DOHH2 (cell line): ENCODE data around the gene KCTD17.

Source experiments
- H3F3A ChIP-seq: fragments of 200-600 bp; sonication (generic), shearing (Covaris generic); 2 replicates; pipeline ENCODE4 v1.6.0; 2016; ENCODE audit warnings: antibody characterized with exemption, mild to moderate bottlenecking; ENCODE audit not compliant: control insufficient read depth, insufficient read depth
- H3K27ac ChIP-seq: fragments of 200-600 bp; sonication (generic); 2 replicates; pipeline ENCODE4 v1.5.1; 2014; ENCODE audit warnings: low read depth, mild to moderate bottlenecking, low read length, moderate library complexity
- H3K27me3 ChIP-seq: fragments of 200-600 bp; sonication (generic); 2 replicates; pipeline ENCODE4 v1.6.1; 2014; ENCODE audit warnings: mild to moderate bottlenecking, low read length, mixed read lengths; ENCODE audit not compliant: control insufficient read depth
- H3K36me3 ChIP-seq: fragments of 200-600 bp; sonication (generic); 2 replicates; pipeline ENCODE4 v1.6.1; 2014; ENCODE audit warnings: mild to moderate bottlenecking, low read length, moderate library complexity, mixed read lengths; ENCODE audit not compliant: control insufficient read depth
- H3K4me1 ChIP-seq: fragments of 200-600 bp; sonication (generic); 2 replicates; pipeline ENCODE4 v1.6.1; 2014; ENCODE audit warnings: mild to moderate bottlenecking, low read length, mixed read lengths; ENCODE audit not compliant: control insufficient read depth
- H3K4me2 ChIP-seq: fragments of 200-600 bp; sonication (generic); 2 replicates; pipeline ENCODE4 v1.6.0; 2014; ENCODE audit warnings: mild to moderate bottlenecking, low read length, moderate library complexity
- H3K4me3 ChIP-seq: fragments of 200-600 bp; sonication (generic); 2 replicates; pipeline ENCODE4 v1.5.1; 2014; ENCODE audit warnings: mild to moderate bottlenecking, low read length, mixed read lengths
- H3K79me2 ChIP-seq: fragments of 200-600 bp; sonication (generic); 2 replicates; pipeline ENCODE4 v1.6.1; 2014; ENCODE audit warnings: mild to moderate bottlenecking, low read length, mixed read lengths; ENCODE audit not compliant: control insufficient read depth
- H3K9me2 ChIP-seq: fragments of 200-600 bp; sonication (generic); replicated peaks from 2 replicates; pipeline ENCODE4 v1.6.1; 2014; ENCODE audit warnings: mild to moderate bottlenecking, low read length, mixed read lengths; ENCODE audit not compliant: control insufficient read depth
- H3K9me3 ChIP-seq: fragments of 200-600 bp; sonication (generic); 2 replicates; pipeline ENCODE4 v1.6.1; 2014; ENCODE audit warnings: antibody characterized with exemption, low read length, mixed read lengths; ENCODE audit not compliant: control insufficient read depth, insufficient read depth
- H4K20me1 ChIP-seq: fragments of 200-600 bp; sonication (generic); 2 replicates; pipeline ENCODE4 v1.6.0; 2014; ENCODE audit warnings: low read depth, mild to moderate bottlenecking, antibody characterized with exemption, low read length, moderate library complexity; ENCODE audit not compliant: control insufficient read depth, insufficient read depth
- EZH2phosphoT487 ChIP-seq: fragments of 200-600 bp; sonication (generic); IDR thresholded peaks from 2 replicates; pipeline ENCODE4 v1.6.1; 2017; ENCODE audit warnings: borderline replicate concordance, mild to moderate bottlenecking, antibody characterized with exemption, low read length, moderate library complexity, mixed read lengths
- TF ChIP-seq, protein P1 (sequence below): fragments of 200-600 bp; sonication (generic); IDR thresholded peaks from one replicate; pipeline ENCODE4 v1.5.1; 2014; ENCODE audit warnings: antibody characterized with exemption, mild to moderate bottlenecking, low read depth, low read length; ENCODE audit not compliant: poor library complexity, severe bottlenecking

Gene KCTD17

DNA sequence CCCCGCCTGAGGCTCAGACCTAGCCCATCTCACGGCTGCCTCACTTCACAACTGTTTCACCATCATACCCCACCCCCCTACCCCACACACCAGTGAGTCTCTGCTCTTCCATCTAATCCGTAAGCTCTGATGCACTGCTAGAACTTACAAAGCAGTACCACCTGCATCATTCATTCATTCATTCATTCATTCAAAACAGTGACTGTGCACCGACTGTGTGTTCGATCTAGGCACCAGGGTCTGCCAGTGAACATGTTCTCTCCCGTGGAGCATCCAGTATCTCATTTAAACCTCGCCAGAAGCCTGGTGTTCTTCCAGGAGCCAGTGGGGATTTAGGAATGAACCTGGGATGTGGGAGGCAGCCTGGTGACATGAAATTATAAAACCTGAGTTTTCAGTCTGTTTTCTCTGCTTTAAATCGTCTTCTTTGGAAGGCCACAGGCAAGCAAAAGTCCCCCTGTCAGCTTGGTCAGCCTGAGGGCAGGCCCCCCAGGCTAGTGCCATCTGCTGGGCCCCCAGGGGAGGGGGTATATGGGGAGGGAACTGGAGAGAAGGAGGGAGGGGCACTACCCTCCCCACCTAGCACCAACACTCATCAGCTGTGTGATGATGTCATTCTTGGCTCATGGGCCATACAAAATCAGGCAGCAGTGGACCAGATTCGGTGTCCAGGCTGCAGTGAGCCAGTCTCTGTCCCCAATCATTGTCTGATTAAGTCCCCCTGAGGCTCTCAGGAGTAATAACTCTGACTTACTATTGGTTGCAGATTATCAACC is 39.6 kb downstream of the KCTD17 start:
- H3F3A ChIP-seq, result no peaks in the 10 kb centered on the region

GRCh38 chr22:37091994-37092393 is 40.5 kb downstream of the KCTD17 start:
- H3K4me1 ChIP-seq, result no peaks in the 10 kb centered on the region
- TF ChIP-seq, protein P1, sequence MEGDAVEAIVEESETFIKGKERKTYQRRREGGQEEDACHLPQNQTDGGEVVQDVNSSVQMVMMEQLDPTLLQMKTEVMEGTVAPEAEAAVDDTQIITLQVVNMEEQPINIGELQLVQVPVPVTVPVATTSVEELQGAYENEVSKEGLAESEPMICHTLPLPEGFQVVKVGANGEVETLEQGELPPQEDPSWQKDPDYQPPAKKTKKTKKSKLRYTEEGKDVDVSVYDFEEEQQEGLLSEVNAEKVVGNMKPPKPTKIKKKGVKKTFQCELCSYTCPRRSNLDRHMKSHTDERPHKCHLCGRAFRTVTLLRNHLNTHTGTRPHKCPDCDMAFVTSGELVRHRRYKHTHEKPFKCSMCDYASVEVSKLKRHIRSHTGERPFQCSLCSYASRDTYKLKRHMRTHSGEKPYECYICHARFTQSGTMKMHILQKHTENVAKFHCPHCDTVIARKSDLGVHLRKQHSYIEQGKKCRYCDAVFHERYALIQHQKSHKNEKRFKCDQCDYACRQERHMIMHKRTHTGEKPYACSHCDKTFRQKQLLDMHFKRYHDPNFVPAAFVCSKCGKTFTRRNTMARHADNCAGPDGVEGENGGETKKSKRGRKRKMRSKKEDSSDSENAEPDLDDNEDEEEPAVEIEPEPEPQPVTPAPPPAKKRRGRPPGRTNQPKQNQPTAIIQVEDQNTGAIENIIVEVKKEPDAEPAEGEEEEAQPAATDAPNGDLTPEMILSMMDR, result no peak
- TF ChIP-seq EZH2phosphoT487, result no peak
- no peaks in the 10 kb centered on the region for H3K9me2 ChIP-seq

More for the DNA sequence above, 39.6 kb downstream of the KCTD17 start:
- TF ChIP-seq, protein P1, result no peak
- no peak for TF ChIP-seq EZH2phosphoT487
- Histone ChIP-seq H3K9me3 (no peaks in the 10 kb centered on the region), H3K4me3 (no peak overlapping the region), H3K27ac (no peak overlapping the region), H3K4me1 (no peaks in the 10 kb centered on the region), H3K36me3 (no peaks in the 10 kb centered on the region), H3K27me3 (peaks cover 12% of the 10 kb centered on the region), H3K4me2 (no peak overlapping the region), H3K9me2 (no peaks in the 10 kb centered on the region), H3K79me2 (no peaks in the 10 kb centered on the region), H4K20me1 (no peaks in the 10 kb centered on the region)

GRCh38 chr22:37092997-37093396 is 41.5 kb downstream of the KCTD17 start:
- no peak overlapping the region for H3K4me2 ChIP-seq
- no peaks in the 10 kb centered on the region for H3F3A ChIP-seq
- H4K20me1 ChIP-seq, result no peaks in the 10 kb centered on the region
- no peak overlapping the region for H3K27ac ChIP-seq
- no peaks in the 10 kb centered on the region for H3K9me3 ChIP-seq
- no peaks in the 10 kb centered on the region for H3K79me2 ChIP-seq
- no peak for TF ChIP-seq EZH2phosphoT487
- TF ChIP-seq, protein P1, result no peak
- H3K27me3 ChIP-seq, result peaks cover 12% of the 10 kb centered on the region
- H3K9me2 ChIP-seq, result no peaks in the 10 kb centered on the region
- H3K4me1 ChIP-seq, result no peaks in the 10 kb centered on the region
- H3K36me3 ChIP-seq, result no peaks in the 10 kb centered on the region
- H3K4me3 ChIP-seq, result no peak overlapping the region

More at GRCh38 chr22:37091994-37092393, 40.5 kb downstream of the KCTD17 start:
- no peak overlapping the region for H3K4me3 ChIP-seq
- H3K79me2 ChIP-seq, result no peaks in the 10 kb centered on the region
- H3K4me2 ChIP-seq, result no peak overlapping the region
- H3K27ac ChIP-seq, result no peak overlapping the region
- H3K27me3 ChIP-seq, result peaks cover 12% of the 10 kb centered on the region
- H3K36me3 ChIP-seq, result no peaks in the 10 kb centered on the region
- H4K20me1 ChIP-seq, result no peaks in the 10 kb centered on the region
- H3F3A ChIP-seq, result no peaks in the 10 kb centered on the region
- H3K9me3 ChIP-seq, result no peaks in the 10 kb centered on the region
